ENCODE measurements around the gene ZDHHC14.

ZDHHC14 gene

GRCh38 chr6:157592980-157593379 is 212.0 kb downstream of the ZDHHC14 start:
- H3F3A ChIP-seq (ENCODE audit: insufficient read depth) = no peaks in the 10 kb centered on the region
- H3K9me2 ChIP-seq (replicated peaks; ENCODE audit: insufficient read depth, low read length) = no peaks in the 10 kb centered on the region
- H3K4me2 ChIP-seq (ENCODE audit: low read depth, low read length, poor library complexity, severe bottlenecking) = no peak overlapping the region
- H3K9me3 ChIP-seq (ENCODE audit: insufficient read depth, low read length) = peaks cover 18% of the 10 kb centered on the region; the same call in 1 of the 2 replicates
- no peaks in the 10 kb centered on the region for H4K20me1 ChIP-seq (ENCODE audit: low read depth, low read length)
- no peak overlapping the region for H3K27ac ChIP-seq (ENCODE audit: low read depth, low read length)
- TF ChIP-seq CTCF (IDR thresholded peaks at IDR 0.05; ENCODE audit: insufficient read depth, low read length, poor library complexity, severe bottlenecking) (no peak), EZH2phosphoT487 (conservative IDR thresholded peaks at IDR 0.05; ENCODE audit: low read length) (no peak)
- H3K79me2 ChIP-seq (ENCODE audit: insufficient read depth, low read length) = no peaks in the 10 kb centered on the region
- H2AFZ ChIP-seq (ENCODE audit: low read depth, low read length, severe bottlenecking) = no peak overlapping the region
- H3K4me3 ChIP-seq (ENCODE audit: insufficient read depth, low read length, poor library complexity, severe bottlenecking) = no peak overlapping the region
- H3K36me3 ChIP-seq (ENCODE audit: low read length) = no peaks in the 10 kb centered on the region
- H3K9ac ChIP-seq (ENCODE audit: low read length) = no peak overlapping the region
- no peaks in the 10 kb centered on the region for H3K27me3 ChIP-seq (ENCODE audit: low read length)

- H3K27ac ChIP-seq (ENCODE audit: low read depth, low read length) = no peak overlapping the region
- no peaks in the 10 kb centered on the region for H3K36me3 ChIP-seq (ENCODE audit: low read length)
- H3F3A ChIP-seq (ENCODE audit: insufficient read depth) = no peaks in the 10 kb centered on the region
- peaks cover 17% of the 10 kb centered on the region; the same call in 1 of the 2 replicates for H3K9me3 ChIP-seq (ENCODE audit: insufficient read depth, low read length)
- no peaks in the 10 kb centered on the region for H4K20me1 ChIP-seq (ENCODE audit: low read depth, low read length)
- no peak for TF ChIP-seq EZH2phosphoT487 (conservative IDR thresholded peaks at IDR 0.05; ENCODE audit: low read length)
- no peak for TF ChIP-seq CTCF (IDR thresholded peaks at IDR 0.05; ENCODE audit: insufficient read depth, low read length, poor library complexity, severe bottlenecking)
- H3K9me2 ChIP-seq (replicated peaks; ENCODE audit: insufficient read depth, low read length) = no peaks in the 10 kb centered on the region
- no peaks in the 10 kb centered on the region for H3K79me2 ChIP-seq (ENCODE audit: insufficient read depth, low read length)
- no peak overlapping the region for H3K4me2 ChIP-seq (ENCODE audit: low read depth, low read length, poor library complexity, severe bottlenecking)
- no peak overlapping the region for H3K4me3 ChIP-seq (ENCODE audit: insufficient read depth, low read length, poor library complexity, severe bottlenecking)
- H3K27me3 ChIP-seq (ENCODE audit: low read length) = no peaks in the 10 kb centered on the region
- H2AFZ ChIP-seq (ENCODE audit: low read depth, low read length, severe bottlenecking) = no peak overlapping the region
- no peak overlapping the region for H3K9ac ChIP-seq (ENCODE audit: low read length)
These were observed 212.6 kb downstream of the ZDHHC14 start for GRCh38 chr6:157593596-157593995.

GRCh38 chr6:157594292-157594691 is 213.3 kb downstream of the ZDHHC14 start:
- Histone ChIP-seq H3K9ac (ENCODE audit: low read length) (no peak overlapping the region), H3K9me2 (replicated peaks; ENCODE audit: insufficient read depth, low read length) (no peaks in the 10 kb centered on the region), H3K79me2 (ENCODE audit: insufficient read depth, low read length) (no peaks in the 10 kb centered on the region), H2AFZ (ENCODE audit: low read depth, low read length, severe bottlenecking) (no peak overlapping the region), H4K20me1 (ENCODE audit: low read depth, low read length) (no peaks in the 10 kb centered on the region), H3K27ac (ENCODE audit: low read depth, low read length) (no peak overlapping the region), H3K9me3 (ENCODE audit: insufficient read depth, low read length) (peaks cover 11% of the 10 kb centered on the region; the same call in 1 of the 2 replicates), H3K36me3 (ENCODE audit: low read length) (no peaks in the 10 kb centered on the region), H3K4me3 (ENCODE audit: insufficient read depth, low read length, poor library complexity, severe bottlenecking) (no peak overlapping the region), H3F3A (ENCODE audit: insufficient read depth) (no peaks in the 10 kb centered on the region), H3K4me2 (ENCODE audit: low read depth, low read length, poor library complexity, severe bottlenecking) (no peak overlapping the region), H3K27me3 (ENCODE audit: low read length) (no peaks in the 10 kb centered on the region)
- TF ChIP-seq EZH2phosphoT487 (conservative IDR thresholded peaks at IDR 0.05; ENCODE audit: low read length) = no peak
- no peak for TF ChIP-seq CTCF (IDR thresholded peaks at IDR 0.05; ENCODE audit: insufficient read depth, low read length, poor library complexity, severe bottlenecking)
